ENCODE results near the gene PLEKHB1.

The PLEKHB1 gene

DNA sequence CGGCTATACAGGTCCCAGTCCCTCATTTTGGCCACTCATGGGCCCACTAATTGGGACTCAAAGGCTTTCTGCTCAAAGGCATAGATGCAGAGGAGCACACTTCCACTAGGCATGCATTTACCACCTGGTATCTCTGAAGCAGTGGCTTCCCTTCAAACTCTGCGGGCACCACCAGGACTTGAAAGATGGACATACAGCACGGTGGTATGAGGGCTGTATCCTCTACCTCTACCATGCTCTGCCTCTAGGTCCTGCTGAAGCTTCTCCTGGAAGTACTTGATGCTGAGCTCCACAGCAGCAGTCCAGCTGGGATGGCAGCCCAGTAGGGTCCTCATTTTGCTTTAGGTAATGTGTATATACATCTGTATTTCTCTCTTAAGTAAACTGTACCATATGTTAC, 64.6 kb downstream of the PLEKHB1 start:
- Mint-ChIP-seq H3K36me3 (ENCODE audit: low read depth) (peaks cover 27% of the 10 kb centered on the region), H3K9me3 (no peaks in the 10 kb centered on the region), H3K27ac (no peak overlapping the region), H3K27me3 (ENCODE audit: low read depth) (no peaks in the 10 kb centered on the region), H3K4me1 (no peaks in the 10 kb centered on the region), H3K4me3 (no peak overlapping the region)
- TF ChIP-seq, protein P1, sequence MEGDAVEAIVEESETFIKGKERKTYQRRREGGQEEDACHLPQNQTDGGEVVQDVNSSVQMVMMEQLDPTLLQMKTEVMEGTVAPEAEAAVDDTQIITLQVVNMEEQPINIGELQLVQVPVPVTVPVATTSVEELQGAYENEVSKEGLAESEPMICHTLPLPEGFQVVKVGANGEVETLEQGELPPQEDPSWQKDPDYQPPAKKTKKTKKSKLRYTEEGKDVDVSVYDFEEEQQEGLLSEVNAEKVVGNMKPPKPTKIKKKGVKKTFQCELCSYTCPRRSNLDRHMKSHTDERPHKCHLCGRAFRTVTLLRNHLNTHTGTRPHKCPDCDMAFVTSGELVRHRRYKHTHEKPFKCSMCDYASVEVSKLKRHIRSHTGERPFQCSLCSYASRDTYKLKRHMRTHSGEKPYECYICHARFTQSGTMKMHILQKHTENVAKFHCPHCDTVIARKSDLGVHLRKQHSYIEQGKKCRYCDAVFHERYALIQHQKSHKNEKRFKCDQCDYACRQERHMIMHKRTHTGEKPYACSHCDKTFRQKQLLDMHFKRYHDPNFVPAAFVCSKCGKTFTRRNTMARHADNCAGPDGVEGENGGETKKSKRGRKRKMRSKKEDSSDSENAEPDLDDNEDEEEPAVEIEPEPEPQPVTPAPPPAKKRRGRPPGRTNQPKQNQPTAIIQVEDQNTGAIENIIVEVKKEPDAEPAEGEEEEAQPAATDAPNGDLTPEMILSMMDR (IDR thresholded peaks at IDR 0.05; ENCODE audit: unreplicated experiment in 3 of 3) = no peak

All from nephron (organoid).